GM18517 (cell line): Measurements from ENCODE around the gene LACTBL1.
A peak's percentile ranks its signal among the peaks of the same experiment; 100 is the strongest.
"Not testable (repeated sequence)": the region's sequence is repeated elsewhere in the genome, so short reads cannot be mapped to it uniquely, and the experiment has no call there.

Experiments
- ATAC-seq: cut with Tn5 transposase; IDR thresholded peaks from one replicate; pipeline ENCODE4 v1.9.1; 2021; ENCODE audit warnings: mild to moderate bottlenecking, moderate library complexity; ENCODE audit not compliant: unreplicated experiment

Gene LACTBL1

GRCh38 chr1:22972760-22973159, at the start of gene LACTBL1:
LACTBL1 (minus strand) TSS chr1:22972866; CDS start chr1:22972316, 550 bp downstream.
- ATAC-seq, result no peak

- ATAC-seq, result no peak
Measured at GRCh38 chr1:23021834-23022233, 49.2 kb upstream of the LACTBL1 start.

DNA sequence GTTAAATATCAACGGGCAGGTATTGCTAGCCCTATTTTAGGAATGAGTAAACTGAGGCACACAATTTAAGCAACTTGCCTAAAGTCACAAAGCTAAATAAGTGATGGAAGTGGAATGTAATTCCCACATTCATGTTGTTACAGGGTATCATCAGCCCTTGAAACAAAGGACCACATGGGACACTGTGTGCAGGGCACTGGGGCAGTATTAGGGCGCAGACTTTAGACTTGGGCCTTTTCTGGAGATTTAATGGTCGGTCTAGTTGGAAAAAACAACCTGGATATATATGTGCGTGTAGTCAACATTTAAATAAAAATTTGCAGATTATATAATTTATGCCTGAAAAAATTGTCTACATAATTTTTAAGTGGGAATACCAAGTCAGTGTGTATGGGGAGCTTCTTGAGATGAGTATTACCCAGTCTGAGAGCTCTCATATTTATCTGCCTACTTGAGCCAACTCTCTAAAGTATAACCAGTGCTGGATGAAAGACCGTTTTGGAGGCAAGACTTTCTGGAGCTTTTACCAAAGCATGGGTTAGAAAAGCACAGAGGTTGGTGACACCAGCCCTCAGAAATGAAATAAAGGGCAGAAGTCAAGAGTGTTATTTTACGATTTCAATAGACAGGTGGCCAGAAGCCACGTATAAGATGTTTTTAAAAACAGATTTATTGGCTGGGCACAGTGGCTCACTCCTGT, 48.2 kb upstream of the LACTBL1 start:
- ATAC-seq, result no peak

- peak; percentile 6 for ATAC-seq
Measured at GRCh38 chr1:23019863-23020625, 47.4 kb upstream of the LACTBL1 start.

GRCh38 chr1:23019094-23019862, 46.6 kb upstream of the LACTBL1 start, which contains the start of gene KDM1A:
KDM1A (plus strand) TSS chr1:23019468; CDS start chr1:23019597, 129 bp downstream.
- peak; percentile 87 for ATAC-seq

GRCh38 chr1:23018661-23019093, 46.0 kb upstream of the LACTBL1 start:
- peak; percentile 7 for ATAC-seq

- ATAC-seq, result no peak
Measured at GRCh38 chr1:23013657-23014056, 41.0 kb upstream of the LACTBL1 start.

GRCh38 chr1:23010025-23010424, 37.4 kb upstream of the LACTBL1 start:
- ATAC-seq, result not testable (repeated sequence)

DNA sequence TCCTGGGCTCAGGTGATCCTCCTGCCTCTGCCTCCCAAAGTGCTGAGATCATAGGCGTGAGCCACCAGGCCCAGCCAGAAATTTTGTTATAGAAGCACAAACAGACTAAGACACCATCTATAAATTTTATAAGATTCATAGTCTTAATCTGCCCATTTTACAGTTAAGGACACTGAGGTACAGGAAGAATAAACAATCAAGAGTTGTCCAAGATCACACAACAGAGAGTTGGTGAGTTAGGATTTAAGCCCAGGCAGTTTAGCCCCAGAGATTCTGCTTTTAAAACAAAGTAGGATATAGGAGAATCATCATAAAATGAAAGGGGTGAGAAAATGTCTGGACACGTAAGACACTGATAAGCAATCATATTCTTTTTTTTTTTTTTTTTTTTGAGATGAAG, 36.2 kb upstream of the LACTBL1 start:
- no peak for ATAC-seq

GRCh38 chr1:23007106-23007505, 34.4 kb upstream of the LACTBL1 start:
- no peak for ATAC-seq

- ATAC-seq, result not testable (repeated sequence)
Measured at GRCh38 chr1:23004769-23005168, 32.1 kb upstream of the LACTBL1 start.

DNA sequence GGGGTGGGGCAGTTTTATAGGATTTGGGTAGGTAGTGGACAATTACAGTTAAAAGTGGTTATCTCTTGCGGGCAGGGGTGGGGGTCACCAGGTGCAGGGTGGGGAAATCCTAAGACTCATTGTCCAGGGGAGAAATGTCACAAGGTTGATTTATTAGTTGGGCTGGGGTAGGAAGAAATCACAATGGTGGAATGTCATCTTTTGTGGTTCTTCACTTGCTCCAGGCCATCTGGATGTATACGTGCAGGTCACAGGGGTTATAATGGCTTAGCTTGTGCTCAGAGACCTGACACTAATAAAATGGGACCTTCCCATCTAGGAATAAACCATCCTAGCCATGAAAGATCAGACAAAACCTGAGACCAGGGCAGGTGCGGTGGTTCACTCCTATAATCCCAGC, 31.4 kb upstream of the LACTBL1 start:
- no peak for ATAC-seq

- ATAC-seq, result not testable (repeated sequence)
Measured at GRCh38 chr1:23002218-23002617, 29.6 kb upstream of the LACTBL1 start.

GRCh38 chr1:23000133-23000532, 27.5 kb upstream of the LACTBL1 start:
- not testable (repeated sequence) for ATAC-seq

- ATAC-seq, result not testable (repeated sequence)
Measured at GRCh38 chr1:22997528-22997927, 24.9 kb upstream of the LACTBL1 start.

DNA sequence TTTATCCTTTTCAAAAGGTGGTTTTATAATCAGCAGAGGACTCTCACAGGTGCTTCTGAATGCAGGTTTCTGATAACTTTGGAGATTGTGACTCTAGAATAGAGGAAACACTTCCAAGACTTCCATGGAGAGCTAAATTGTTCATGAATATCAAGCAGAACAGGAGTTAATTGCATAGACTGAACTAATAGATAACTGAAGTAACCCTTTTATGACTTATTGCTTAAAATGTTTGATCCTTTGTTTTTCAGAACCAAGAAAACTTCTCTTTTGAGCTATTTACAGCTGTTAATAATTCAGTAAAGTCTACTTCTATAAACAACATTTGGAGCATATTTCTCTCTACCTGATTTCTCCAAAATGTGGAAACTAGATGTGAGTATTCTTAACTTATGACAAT, 23.1 kb upstream of the LACTBL1 start:
- no peak for ATAC-seq

- ATAC-seq, result not testable (repeated sequence)
Measured at GRCh38 chr1:22993220-22993795, 20.6 kb upstream of the LACTBL1 start.

GRCh38 chr1:22992384-22992783, 19.7 kb upstream of the LACTBL1 start:
- ATAC-seq, result not testable (repeated sequence)

GRCh38 chr1:22983944-22984343, 11.3 kb upstream of the LACTBL1 start:
- ATAC-seq, result no peak

DNA sequence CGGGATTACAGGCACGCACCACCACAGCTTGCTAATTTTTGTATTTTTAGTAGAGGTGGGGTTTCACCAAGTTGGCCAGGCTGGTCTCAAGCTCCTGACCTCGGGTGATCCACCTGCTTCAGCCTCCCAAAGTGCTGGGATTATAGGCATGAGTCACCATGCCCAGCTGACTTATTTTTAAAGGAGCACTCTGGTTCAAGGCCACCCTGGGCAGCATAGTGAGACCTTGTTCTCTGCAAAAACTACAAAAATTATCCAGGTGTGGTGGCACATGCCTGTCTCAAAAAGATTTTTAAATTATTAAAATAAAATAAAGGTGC, 7.8 kb upstream of the LACTBL1 start:
- ATAC-seq, result not testable (repeated sequence)

DNA sequence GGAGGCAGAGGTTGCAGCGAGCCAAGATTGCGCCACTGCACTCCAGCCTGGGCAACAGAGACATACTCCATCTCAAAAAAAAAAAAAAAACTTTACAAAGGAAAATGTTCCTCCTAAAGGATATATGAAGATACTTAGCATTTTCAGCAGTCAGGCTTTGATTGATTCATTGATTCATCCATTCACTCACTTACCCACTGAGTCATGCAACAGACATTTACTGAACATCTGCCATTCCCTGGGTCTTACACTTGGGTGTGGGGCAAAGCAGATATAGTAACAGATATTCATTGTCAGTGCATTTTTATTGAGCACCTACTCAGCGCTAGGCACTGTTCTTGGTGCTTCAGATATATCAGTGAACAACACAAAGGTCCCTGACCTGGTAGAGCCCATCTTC, 5.6 kb upstream of the LACTBL1 start:
- no peak for ATAC-seq
